HEK293 (cell line): Measurements from ENCODE around the gene GID8.

ENCODE experiments used
- CTCF ChIA-PET: fragments of 350-600 bp; formaldehyde crosslinking; extraction: SDS; loops from one replicate; lab custom pipeline; 2021; ENCODE audit warnings: antibody characterized with exemption; lab: Yijun Ruan, JAX
- POLR2A ChIA-PET: fragments of 300-600 bp; formaldehyde crosslinking; extraction: SDS; loops from one replicate; lab custom pipeline; 2020; ENCODE audit warnings: antibody characterized with exemption, inconsistent platforms; lab: Yijun Ruan, JAX
- H3K27ac ChIP-seq: fragments of 200-500 bp; sonication (Bioruptor generic); 2 replicates; pipeline ENCODE4 v1.5.1; 2014; ENCODE audit warnings: low read depth, low read length, control low read depth, inconsistent platforms; ENCODE audit errors: extremely low read depth
- H3K36me3 ChIP-seq, 2 experiments: fragments of 200-500 bp in 1 of 2; sonication (Bioruptor generic) in 1 of 2; 1 replicate in 1 of 2; 2 replicates in 1 of 2; pipeline ENCODE4 v1.5.1; 2014 to 2017; ENCODE audit warnings: inconsistent platforms in 2 of 2, low read length in 2 of 2; ENCODE audit not compliant: control insufficient read depth in 2 of 2, insufficient read depth in 1 of 2
- H3K4me1 ChIP-seq: fragments of 200-500 bp; sonication (Bioruptor generic); 2 replicates; pipeline ENCODE4 v1.5.1; 2014; ENCODE audit warnings: mild to moderate bottlenecking, low read length, inconsistent platforms; ENCODE audit not compliant: control insufficient read depth, insufficient read depth
- H3K4me3 ChIP-seq: 2 replicates; pipeline ENCODE4 v1.5.1; 2011; ENCODE audit warnings: low read depth, mild to moderate bottlenecking, control low read depth, low read length, moderate library complexity
- H3K9me3 ChIP-seq: fragments of 200-500 bp; sonication (Bioruptor generic); 2 replicates; pipeline ENCODE4 v1.5.1; 2014; ENCODE audit warnings: low read depth, low read length, inconsistent platforms; ENCODE audit not compliant: control insufficient read depth, insufficient read depth
- BCL11A ChIP-seq: fragments of 450-650 bp; formaldehyde crosslinking; IDR thresholded peaks from 2 replicates; pipeline ENCODE4 v1.5.1; 2016; ENCODE audit warnings: low read depth, missing biosample characterization, missing genetic modification characterization
- FEZF1 ChIP-seq: fragments of 450-650 bp; formaldehyde crosslinking; IDR thresholded peaks from 2 replicates; pipeline ENCODE4 v1.5.1; 2016; ENCODE audit warnings: missing biosample characterization, missing genetic modification characterization
- GLI4 ChIP-seq: fragments of 450-650 bp; formaldehyde crosslinking; IDR thresholded peaks from 2 replicates; pipeline ENCODE4 v1.5.1; 2016; ENCODE audit warnings: missing biosample characterization, missing genetic modification characterization
- GLIS1 ChIP-seq: fragments of 450-650 bp; formaldehyde crosslinking; IDR thresholded peaks from 2 replicates; pipeline ENCODE4 v1.5.1; 2016; ENCODE audit warnings: missing biosample characterization, missing genetic modification characterization
- HOXC10 ChIP-seq: sonication (generic); formaldehyde crosslinking; IDR thresholded peaks from 2 replicates; pipeline ENCODE4 v1.8.1; 2023; ENCODE audit warnings: mild to moderate bottlenecking, missing genetic modification reagents
- OSR2 ChIP-seq: fragments of 450-650 bp; formaldehyde crosslinking; IDR thresholded peaks from 2 replicates; pipeline ENCODE4 v1.5.1; 2016; ENCODE audit warnings: missing biosample characterization, missing genetic modification characterization
- OVOL3 ChIP-seq: fragments of 450-650 bp; formaldehyde crosslinking; IDR thresholded peaks from 2 replicates; pipeline ENCODE4 v1.5.1; 2016; ENCODE audit warnings: missing biosample characterization, missing genetic modification characterization
- PRDM1 ChIP-seq: fragments of 450-650 bp; formaldehyde crosslinking; IDR thresholded peaks from 2 replicates; pipeline ENCODE4; 2016; ENCODE audit warnings: missing biosample characterization, missing genetic modification characterization
- REPIN1 ChIP-seq: fragments of 450-650 bp; formaldehyde crosslinking; IDR thresholded peaks from 2 replicates; pipeline ENCODE4 v1.5.1; 2017; ENCODE audit warnings: missing biosample characterization, missing genetic modification characterization, low read depth
- SCRT2 ChIP-seq: fragments of 450-650 bp; formaldehyde crosslinking; IDR thresholded peaks from 2 replicates; pipeline ENCODE4 v1.5.1; 2016; ENCODE audit warnings: missing biosample characterization, missing genetic modification characterization
- SP2 ChIP-seq: fragments of 450-650 bp; formaldehyde crosslinking; IDR thresholded peaks from 2 replicates; pipeline ENCODE4 v1.5.1; 2016; ENCODE audit warnings: missing biosample characterization, missing genetic modification characterization
- ZBTB17 ChIP-seq: fragments of 450-650 bp; formaldehyde crosslinking; IDR thresholded peaks from 2 replicates; pipeline ENCODE4 v1.5.1; 2016; ENCODE audit warnings: missing biosample characterization, missing genetic modification characterization
- ZBTB20 ChIP-seq: fragments of 450-650 bp; formaldehyde crosslinking; IDR thresholded peaks from 2 replicates; pipeline ENCODE4 v1.5.1; 2016; ENCODE audit warnings: missing biosample characterization, missing genetic modification characterization
- ZBTB21 ChIP-seq: fragments of 450-650 bp; formaldehyde crosslinking; IDR thresholded peaks from 2 replicates; pipeline ENCODE4 v1.5.1; 2017; ENCODE audit warnings: missing biosample characterization, missing genetic modification characterization
- ZFP37 ChIP-seq: fragments of 450-650 bp; formaldehyde crosslinking; IDR thresholded peaks from 2 replicates; pipeline ENCODE4 v1.5.1; 2016; ENCODE audit warnings: missing biosample characterization, missing genetic modification characterization
- ZFP41 ChIP-seq: fragments of 450-650 bp; formaldehyde crosslinking; IDR thresholded peaks from 2 replicates; pipeline ENCODE4 v1.5.1; 2016; ENCODE audit warnings: missing biosample characterization, missing genetic modification characterization, borderline replicate concordance
- ZNF121 ChIP-seq: fragments of 450-650 bp; formaldehyde crosslinking; IDR thresholded peaks from 2 replicates; pipeline ENCODE4 v1.5.1; 2016; ENCODE audit warnings: missing biosample characterization, missing genetic modification characterization
- ZNF239 ChIP-seq: fragments of 450-650 bp; formaldehyde crosslinking; IDR thresholded peaks from 2 replicates; pipeline ENCODE4 v1.5.1; 2016; ENCODE audit warnings: missing biosample characterization, missing genetic modification characterization
- ZNF324 ChIP-seq: fragments of 450-650 bp; formaldehyde crosslinking; IDR thresholded peaks from 2 replicates; pipeline ENCODE4 v1.5.1; 2016; ENCODE audit warnings: missing biosample characterization, missing genetic modification characterization
- ZNF341 ChIP-seq: fragments of 450-650 bp; formaldehyde crosslinking; IDR thresholded peaks from 2 replicates; pipeline ENCODE4; 2016; ENCODE audit warnings: low read depth, missing biosample characterization, missing genetic modification characterization
- ZNF555 ChIP-seq: fragments of 450-650 bp; formaldehyde crosslinking; conservative IDR thresholded peaks from 2 replicates; pipeline ENCODE4 v1.5.1; 2017; ENCODE audit warnings: missing biosample characterization, mild to moderate bottlenecking, missing genetic modification characterization, inconsistent platforms
- ZNF585B ChIP-seq: fragments of 450-650 bp; formaldehyde crosslinking; IDR thresholded peaks from 2 replicates; pipeline ENCODE4 v1.5.1; 2016; ENCODE audit warnings: missing biosample characterization, missing genetic modification characterization
- ZNF600 ChIP-seq: fragments of 450-650 bp; formaldehyde crosslinking; IDR thresholded peaks from 2 replicates; pipeline ENCODE4 v1.5.1; 2016; ENCODE audit warnings: missing biosample characterization, missing genetic modification characterization
- ZNF623 ChIP-seq: fragments of 450-650 bp; formaldehyde crosslinking; IDR thresholded peaks from 2 replicates; pipeline ENCODE4 v1.5.1; 2016; ENCODE audit warnings: missing biosample characterization, missing genetic modification characterization
- ZNF629 ChIP-seq: fragments of 450-650 bp; formaldehyde crosslinking; IDR thresholded peaks from 2 replicates; pipeline ENCODE4 v1.5.1; 2017; ENCODE audit warnings: missing biosample characterization, missing genetic modification characterization
- ZNF707 ChIP-seq: fragments of 450-650 bp; formaldehyde crosslinking; IDR thresholded peaks from 2 replicates; pipeline ENCODE4 v1.5.1; 2016; ENCODE audit warnings: missing biosample characterization, missing genetic modification characterization
- TF ChIP-seq, protein P1 (sequence below): IDR thresholded peaks from 2 replicates; pipeline ENCODE4 v1.6.1; 2011; ENCODE audit warnings: mild to moderate bottlenecking, low read depth, low read length, borderline replicate concordance
- TF ChIP-seq, protein P2 (sequence below): fragments of 450-650 bp; formaldehyde crosslinking; IDR thresholded peaks from 2 replicates; pipeline ENCODE4 v1.5.1; 2016; ENCODE audit warnings: missing biosample characterization, missing genetic modification characterization, low read depth
- TF ChIP-seq, protein P3 (sequence below): fragments of 450-650 bp; formaldehyde crosslinking; IDR thresholded peaks from 2 replicates; pipeline ENCODE4 v1.5.1; 2016; ENCODE audit warnings: missing biosample characterization, missing genetic modification characterization
- TF ChIP-seq, protein P4 (sequence below): fragments of 450-650 bp; IDR thresholded peaks from 2 replicates; pipeline ENCODE4 v1.5.1; 2018; ENCODE audit warnings: missing biosample characterization, mild to moderate bottlenecking, missing genetic modification characterization
- TF ChIP-seq, protein P5 (sequence below): fragments of 450-650 bp; formaldehyde crosslinking; IDR thresholded peaks from 2 replicates; pipeline ENCODE4 v1.5.1; 2016; ENCODE audit warnings: missing biosample characterization, missing genetic modification characterization

Gene GID8

DNA sequence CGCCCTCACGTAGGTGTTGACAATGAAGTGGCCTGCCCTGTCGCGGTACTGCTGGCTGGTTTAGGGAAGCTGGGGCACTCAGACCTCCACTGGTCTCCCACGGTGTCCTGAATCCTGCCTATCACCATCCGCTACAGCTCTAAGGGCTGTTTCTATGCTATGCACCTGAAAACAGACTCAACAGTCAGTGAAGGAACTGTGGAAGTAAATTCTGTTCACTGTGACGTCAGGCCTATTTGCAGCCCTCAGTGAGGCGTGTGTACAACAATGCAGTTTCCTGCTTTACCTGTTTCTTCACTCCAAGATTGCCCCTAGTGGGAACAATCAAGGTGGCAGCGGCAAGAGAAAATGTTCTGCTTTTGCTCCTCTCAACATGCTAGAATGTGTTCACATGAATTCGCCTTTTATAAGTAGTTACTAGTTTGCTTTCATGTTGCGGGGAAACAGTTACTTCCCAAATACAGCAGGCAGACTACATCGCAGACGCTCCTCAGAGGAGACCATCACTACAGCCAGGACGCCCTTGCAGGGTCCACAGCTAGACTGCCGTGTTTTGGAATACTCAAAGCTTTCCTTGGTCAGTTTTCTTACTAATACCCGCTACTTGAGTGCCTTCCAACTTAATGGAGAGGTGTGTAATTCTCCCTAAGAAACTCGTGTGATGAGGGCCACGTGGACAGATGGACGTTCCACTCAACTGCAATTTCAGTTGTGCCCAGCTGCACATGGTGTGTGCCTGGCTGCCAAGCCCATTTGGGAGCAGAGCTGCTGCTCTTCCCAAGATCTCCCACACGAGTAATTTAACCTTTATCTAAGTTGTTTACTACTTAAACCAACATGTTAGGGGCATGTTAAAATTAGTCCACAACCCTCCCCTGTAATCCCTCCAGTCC is 37.0 kb upstream of the GID8 start:
- ChIA-PET CTCF (interaction anchor here (0.5 to 6.5 kb wide), 19 partner anchors 11 to 171 kb away, joined by 3 to 33 read pairs (median 4); partner anchors contain the start of gene MRGBP), POLR2A (interaction anchor here (0.6 to 1.4 kb wide), 2 partner anchors 26 to 46 kb away, joined by 3 to 4 read pairs; no protein-coding TSS in a partner anchor)
- H3K9me3 ChIP-seq = no peaks in the 10 kb centered on the region
- TF ChIP-seq SCRT2 (tag by site-specific recombination) (peak; percentile 28; the same call in 1 of the 2 replicates), ZFP41 (tag by site-specific recombination) (no peak), ZNF555 (tag by site-specific recombination) (no peak), PRDM1 (tag by site-specific recombination) (peak; percentile 14; the same call in 1 of the 2 replicates), ZBTB17 (tag by site-specific recombination) (peak; percentile 73), ZNF239 (tag by site-specific recombination) (no peak), ZBTB20 (tag by site-specific recombination) (0 out of 2 replicates have a peak, but pooled peaks have one; percentile 14), ZFP37 (tag by site-specific recombination) (no peak), ZNF629 (tag by site-specific recombination) (peak; percentile 91), ZNF121 (tag by site-specific recombination) (no peak), ZNF707 (no peak), GLIS1 (tag by site-specific recombination) (peak; percentile 93), ZNF324 (tag by site-specific recombination) (no peak), REPIN1 (tag by site-specific recombination) (no peak), ZNF341 (no peak), ZBTB21 (peak; percentile 84), HOXC10 (no peak), ZNF600 (peak; percentile 82), ZNF585B (tag by site-specific recombination) (no peak), BCL11A (tag by site-specific recombination) (no peak), FEZF1 (tag by site-specific recombination) (0 out of 2 replicates have a peak, but pooled peaks have one; percentile 24), SP2 (tag by site-specific recombination) (peak; percentile 38; the same call in 1 of the 2 replicates), ZNF623 (no peak), OVOL3 (no peak), OSR2 (tag by site-specific recombination) (0 out of 2 replicates have a peak, but pooled peaks have one; percentile 5), GLI4 (tag by site-specific recombination) (no peak)
- TF ChIP-seq, protein P1, sequence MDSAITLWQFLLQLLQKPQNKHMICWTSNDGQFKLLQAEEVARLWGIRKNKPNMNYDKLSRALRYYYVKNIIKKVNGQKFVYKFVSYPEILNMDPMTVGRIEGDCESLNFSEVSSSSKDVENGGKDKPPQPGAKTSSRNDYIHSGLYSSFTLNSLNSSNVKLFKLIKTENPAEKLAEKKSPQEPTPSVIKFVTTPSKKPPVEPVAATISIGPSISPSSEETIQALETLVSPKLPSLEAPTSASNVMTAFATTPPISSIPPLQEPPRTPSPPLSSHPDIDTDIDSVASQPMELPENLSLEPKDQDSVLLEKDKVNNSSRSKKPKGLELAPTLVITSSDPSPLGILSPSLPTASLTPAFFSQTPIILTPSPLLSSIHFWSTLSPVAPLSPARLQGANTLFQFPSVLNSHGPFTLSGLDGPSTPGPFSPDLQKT = no peak
- TF ChIP-seq, protein P2, sequence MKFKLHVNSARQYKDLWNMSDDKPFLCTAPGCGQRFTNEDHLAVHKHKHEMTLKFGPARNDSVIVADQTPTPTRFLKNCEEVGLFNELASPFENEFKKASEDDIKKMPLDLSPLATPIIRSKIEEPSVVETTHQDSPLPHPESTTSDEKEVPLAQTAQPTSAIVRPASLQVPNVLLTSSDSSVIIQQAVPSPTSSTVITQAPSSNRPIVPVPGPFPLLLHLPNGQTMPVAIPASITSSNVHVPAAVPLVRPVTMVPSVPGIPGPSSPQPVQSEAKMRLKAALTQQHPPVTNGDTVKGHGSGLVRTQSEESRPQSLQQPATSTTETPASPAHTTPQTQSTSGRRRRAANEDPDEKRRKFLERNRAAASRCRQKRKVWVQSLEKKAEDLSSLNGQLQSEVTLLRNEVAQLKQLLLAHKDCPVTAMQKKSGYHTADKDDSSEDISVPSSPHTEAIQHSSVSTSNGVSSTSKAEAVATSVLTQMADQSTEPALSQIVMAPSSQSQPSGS (tag by site-specific recombination) = peak; percentile 85
- TF ChIP-seq, protein P3, sequence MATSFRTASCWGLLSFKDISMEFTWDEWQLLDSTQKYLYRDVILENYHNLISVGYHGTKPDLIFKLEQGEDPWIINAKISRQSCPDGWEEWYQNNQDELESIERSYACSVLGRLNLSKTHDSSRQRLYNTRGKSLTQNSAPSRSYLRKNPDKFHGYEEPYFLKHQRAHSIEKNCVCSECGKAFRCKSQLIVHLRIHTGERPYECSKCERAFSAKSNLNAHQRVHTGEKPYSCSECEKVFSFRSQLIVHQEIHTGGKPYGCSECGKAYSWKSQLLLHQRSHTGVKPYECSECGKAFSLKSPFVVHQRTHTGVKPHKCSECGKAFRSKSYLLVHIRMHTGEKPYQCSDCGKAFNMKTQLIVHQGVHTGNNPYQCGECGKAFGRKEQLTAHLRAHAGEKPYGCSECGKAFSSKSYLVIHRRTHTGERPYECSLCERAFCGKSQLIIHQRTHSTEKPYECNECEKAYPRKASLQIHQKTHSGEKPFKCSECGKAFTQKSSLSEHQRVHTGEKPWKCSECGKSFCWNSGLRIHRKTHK (tag by site-specific recombination) = no peak
- TF ChIP-seq, protein P4, sequence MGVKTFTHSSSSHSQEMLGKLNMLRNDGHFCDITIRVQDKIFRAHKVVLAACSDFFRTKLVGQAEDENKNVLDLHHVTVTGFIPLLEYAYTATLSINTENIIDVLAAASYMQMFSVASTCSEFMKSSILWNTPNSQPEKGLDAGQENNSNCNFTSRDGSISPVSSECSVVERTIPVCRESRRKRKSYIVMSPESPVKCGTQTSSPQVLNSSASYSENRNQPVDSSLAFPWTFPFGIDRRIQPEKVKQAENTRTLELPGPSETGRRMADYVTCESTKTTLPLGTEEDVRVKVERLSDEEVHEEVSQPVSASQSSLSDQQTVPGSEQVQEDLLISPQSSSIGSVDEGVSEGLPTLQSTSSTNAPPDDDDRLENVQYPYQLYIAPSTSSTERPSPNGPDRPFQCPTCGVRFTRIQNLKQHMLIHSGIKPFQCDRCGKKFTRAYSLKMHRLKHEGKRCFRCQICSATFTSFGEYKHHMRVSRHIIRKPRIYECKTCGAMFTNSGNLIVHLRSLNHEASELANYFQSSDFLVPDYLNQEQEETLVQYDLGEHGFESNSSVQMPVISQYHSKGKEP = peak; percentile 61; the same call in 1 of the 2 replicates
- TF ChIP-seq, protein P5, sequence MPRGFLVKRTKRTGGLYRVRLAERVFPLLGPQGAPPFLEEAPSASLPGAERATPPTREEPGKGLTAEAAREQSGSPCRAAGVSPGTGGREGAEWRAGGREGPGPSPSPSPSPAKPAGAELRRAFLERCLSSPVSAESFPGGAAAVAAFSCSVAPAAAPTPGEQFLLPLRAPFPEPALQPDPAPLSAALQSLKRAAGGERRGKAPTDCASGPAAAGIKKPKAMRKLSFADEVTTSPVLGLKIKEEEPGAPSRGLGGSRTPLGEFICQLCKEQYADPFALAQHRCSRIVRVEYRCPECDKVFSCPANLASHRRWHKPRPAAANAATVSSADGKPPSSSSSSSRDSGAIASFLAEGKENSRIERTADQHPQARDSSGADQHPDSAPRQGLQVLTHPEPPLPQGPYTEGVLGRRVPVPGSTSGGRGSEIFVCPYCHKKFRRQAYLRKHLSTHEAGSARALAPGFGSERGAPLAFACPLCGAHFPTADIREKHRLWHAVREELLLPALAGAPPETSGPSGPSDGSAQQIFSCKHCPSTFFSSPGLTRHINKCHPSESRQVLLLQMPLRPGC (tag by site-specific recombination) = no peak
- H3K4me3 ChIP-seq = no peak overlapping the region
- H3K4me1 ChIP-seq = no peaks in the 10 kb centered on the region; the same call in 1 of the 2 replicates
- H3K36me3 ChIP-seq = peaks cover 11 to 68% of the 10 kb centered on the region in 2 experiments
- H3K27ac ChIP-seq = no peak overlapping the region
